Heart left ventricle (tissue), 16 donors: Measurements from ENCODE around the gene HIPK1. TPM values are rescaled to one million over a fixed set of nuclear protein-coding genes. Genes with fewer than 3 reads are reported as not detected.

Source experiments
- ATAC-seq, 4 donors: fragments of 200-7000 bp; cut with Tn5 transposase; one replicate each; pipeline ENCODE4 v1.9.1; 2020 to 2022; ENCODE audit warnings: moderate library complexity in 4 of 4, mild to moderate bottlenecking in 3 of 4, moderate number of reproducible peaks in 1 of 4
- DNase-seq, 5 donors: peaks; one replicate each; pipeline ENCODE4 v3.0.0-alpha.2; 2020
- H3K27ac ChIP-seq, 12 donors: fragments of 200-600 bp; sonication (generic) in 4 of 12; one replicate each; pipeline versions ENCODE4 v1.5.0 to v1.8.0; 2016 to 2022; ENCODE audit warnings: mild to moderate bottlenecking in 2 of 12
- H3K27me3 ChIP-seq, 9 donors: fragments of 200-600 bp; sonication (generic) in 2 of 9; one replicate each; pipeline versions ENCODE4 v1.5.1 to v1.8.0; 2016 to 2022; ENCODE audit warnings: mild to moderate bottlenecking in 3 of 9
- H3K36me3 ChIP-seq, 9 donors: fragments of 200-600 bp; sonication (generic) in 2 of 9; one replicate each; pipeline versions ENCODE4 v1.5.0 to v1.8.0; 2018 to 2022; ENCODE audit warnings: mild to moderate bottlenecking in 2 of 9
- H3K4me1 ChIP-seq, 12 donors: fragments of 200-600 bp; sonication (generic) in 4 of 12; one replicate each; pipeline versions ENCODE4 v1.5.0 to v1.8.0; 2016 to 2022; ENCODE audit warnings: mild to moderate bottlenecking in 3 of 12
- H3K4me3 ChIP-seq, 12 donors: fragments of 200-600 bp; sonication (generic) in 4 of 12; one replicate each; pipeline versions ENCODE4 v1.5.0 to v1.8.0; 2017 to 2022; ENCODE audit warnings: mild to moderate bottlenecking in 9 of 12, moderate library complexity in 4 of 12
- H3K9me3 ChIP-seq, 12 donors: fragments of 200-600 bp; sonication (generic) in 4 of 12; one replicate each; pipeline versions ENCODE4 v1.5.0 to v1.8.0; 2016 to 2022; ENCODE audit warnings: mild to moderate bottlenecking in 1 of 12
- POLR2A ChIP-seq, 2 donors: fragments of 450-650 bp; IDR thresholded peaks; one replicate each; pipeline ENCODE4 v1.6.1; 2017; ENCODE audit warnings: antibody characterized with exemption in 2 of 2, mild to moderate bottlenecking in 2 of 2, moderate library complexity in 2 of 2
- WGBS, 4 donors: extraction: QIAGEN DNeasy Blood & Tissue Kit in 2 of 4; methylation state at CpG; one replicate each; pipeline versions ENCODE4 v1.1.5 to v1.1.7; 2013 to 2018; 5-methylcytosine and 5-hydroxymethylcytosine counted together
- intact Hi-C, 10 donors: fragments of 100-400 bp; cut with DNase I; formaldehyde crosslinking; loops; one replicate each; pipeline versions ENCODE4 v1.11.1 to v1.14.2; 2022
- polyA plus RNA-seq, 2 donors: library from polyadenylated mRNA; stranded (reverse); fragments of 200-250 nt; gene quantifications; one replicate each; pipeline ENCODE4 v1.2.3, GENCODE V29; 2013
- total RNA-seq, 9 donors: library from RNA; depleted of rRNA in 2 of 9; stranded (reverse); fragments of >200 nt in 2 of 9; fragmentation: NEBNext Ultra II Directional in 3 of 9; extraction: Animal tissue kit (Norgen Biotek cat#: 25700) in 3 of 9; gene quantifications; one replicate each; pipeline versions ENCODE4 v1.1.0 to v1.2.4, GENCODE V29; 2016 to 2023
- TF ChIP-seq, protein P1 (sequence below), 12 donors: fragments of 200-600 bp; sonication (generic) in 4 of 12; IDR thresholded peaks; one replicate each; pipeline versions ENCODE4 v1.5.0 to v1.8.0; 2018 to 2022; ENCODE audit warnings: antibody characterized with exemption in 12 of 12, mild to moderate bottlenecking in 5 of 12
- donor health status: ischemic (EF 13 %, LVEDD 7.1; RV severe dilation, severe dysfunction).
- donor health status: healthy with polysubstance abuse.
- donor health status: DM: no; HTN: yes; CAD: no.
- donor health status: DM: no; HTN: no; CAD: no.
- donor health status: ischemic (EF 25% LVEDD 6.9; RV normal size, moderate dysfunction).
- donor health status: ischemic (EF 25% LVEDD 5.7; RV mildly dilated, moderate dysfunction).
- donor health status: healthy.
- donor health status: DM: yes; HTN: yes; CAD: no.
- donor health status: ischemic (EF 35%, LVEDD 5.7; RV mildly dilated, moderate dysfunction).
- donor health status: nonischemic (EF 11% LVEDD 7.7; RV severe dilation, severe dysfunction).
- donor health status: DM: yes; HTN: yes; CAD: no.
- donor health status: PGD.
- donor health status: ischemic (EF 29% LVEDD 5.4; RV normal size, mild dysfunction).
- donor health status: nonischemic (EF 23%, LVEDD 6.1; RV moderate dilation, normal function).

The HIPK1 gene
- total and polyA plus RNA-seq, 11 donors: 7.0 to 102 (median 52.4) TPM

DNA sequence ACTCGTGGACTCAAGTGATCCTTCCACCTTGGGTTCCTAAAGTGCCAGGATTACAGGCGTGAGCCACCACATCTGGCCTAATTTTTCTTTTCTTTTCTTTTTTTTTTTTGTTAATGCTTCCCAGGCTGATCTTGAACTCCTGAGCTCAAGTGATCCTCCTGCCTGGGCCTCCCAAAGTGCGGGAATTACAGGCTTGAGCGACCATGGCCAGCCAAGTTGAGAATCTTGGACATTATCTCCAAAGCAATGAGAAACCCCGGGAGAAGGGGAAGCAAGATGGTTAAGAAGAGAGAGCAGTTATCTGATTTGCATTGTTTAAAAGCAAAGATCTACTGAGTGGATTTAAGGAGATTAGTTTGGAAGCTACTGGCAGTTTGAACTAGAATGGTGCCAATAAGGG lies 9.1 kb downstream of the HIPK1 start:
- intact Hi-C loops: no loop called here
- WGBS, 4 donors: 68 to 83% (median 77%) methylated on average over 5 of the region's 5 CpGs
- ATAC-seq: no peak

DNA sequence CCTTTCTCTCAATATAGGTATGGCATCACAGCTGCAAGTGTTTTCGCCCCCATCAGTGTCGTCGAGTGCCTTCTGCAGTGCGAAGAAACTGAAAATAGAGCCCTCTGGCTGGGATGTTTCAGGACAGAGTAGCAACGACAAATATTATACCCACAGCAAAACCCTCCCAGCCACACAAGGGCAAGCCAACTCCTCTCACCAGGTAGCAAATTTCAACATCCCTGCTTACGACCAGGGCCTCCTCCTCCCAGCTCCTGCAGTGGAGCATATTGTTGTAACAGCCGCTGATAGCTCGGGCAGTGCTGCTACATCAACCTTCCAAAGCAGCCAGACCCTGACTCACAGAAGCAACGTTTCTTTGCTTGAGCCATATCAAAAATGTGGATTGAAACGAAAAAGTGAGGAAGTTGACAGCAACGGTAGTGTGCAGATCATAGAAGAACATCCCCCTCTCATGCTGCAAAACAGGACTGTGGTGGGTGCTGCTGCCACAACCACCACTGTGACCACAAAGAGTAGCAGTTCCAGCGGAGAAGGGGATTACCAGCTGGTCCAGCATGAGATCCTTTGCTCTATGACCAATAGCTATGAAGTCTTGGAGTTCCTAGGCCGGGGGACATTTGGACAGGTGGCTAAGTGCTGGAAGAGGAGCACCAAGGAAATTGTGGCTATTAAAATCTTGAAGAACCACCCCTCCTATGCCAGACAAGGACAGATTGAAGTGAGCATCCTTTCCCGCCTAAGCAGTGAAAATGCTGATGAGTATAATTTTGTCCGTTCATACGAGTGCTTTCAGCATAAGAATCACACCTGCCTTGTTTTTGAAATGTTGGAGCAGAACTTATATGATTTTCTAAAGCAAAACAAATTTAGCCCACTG lies 11.5 kb downstream of the HIPK1 start:
- intact Hi-C loops: no loop called here
- 71 to 79% (median 75%) methylated on average over 15 to 16 of the region's 16 CpGs for WGBS, 4 donors
- H3K4me1 ChIP-seq: peaks cover 0 to 52% (median 3%) of the 10 kb centered on the region in 12 donors
- TF ChIP-seq, protein P1, sequence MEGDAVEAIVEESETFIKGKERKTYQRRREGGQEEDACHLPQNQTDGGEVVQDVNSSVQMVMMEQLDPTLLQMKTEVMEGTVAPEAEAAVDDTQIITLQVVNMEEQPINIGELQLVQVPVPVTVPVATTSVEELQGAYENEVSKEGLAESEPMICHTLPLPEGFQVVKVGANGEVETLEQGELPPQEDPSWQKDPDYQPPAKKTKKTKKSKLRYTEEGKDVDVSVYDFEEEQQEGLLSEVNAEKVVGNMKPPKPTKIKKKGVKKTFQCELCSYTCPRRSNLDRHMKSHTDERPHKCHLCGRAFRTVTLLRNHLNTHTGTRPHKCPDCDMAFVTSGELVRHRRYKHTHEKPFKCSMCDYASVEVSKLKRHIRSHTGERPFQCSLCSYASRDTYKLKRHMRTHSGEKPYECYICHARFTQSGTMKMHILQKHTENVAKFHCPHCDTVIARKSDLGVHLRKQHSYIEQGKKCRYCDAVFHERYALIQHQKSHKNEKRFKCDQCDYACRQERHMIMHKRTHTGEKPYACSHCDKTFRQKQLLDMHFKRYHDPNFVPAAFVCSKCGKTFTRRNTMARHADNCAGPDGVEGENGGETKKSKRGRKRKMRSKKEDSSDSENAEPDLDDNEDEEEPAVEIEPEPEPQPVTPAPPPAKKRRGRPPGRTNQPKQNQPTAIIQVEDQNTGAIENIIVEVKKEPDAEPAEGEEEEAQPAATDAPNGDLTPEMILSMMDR (IDR thresholded peaks at IDR 0.05): no peak
- TF ChIP-seq POLR2A (IDR thresholded peaks at IDR 0.05): no peak
- peak in 2 of 4 donors; percentile 32 to 40 for ATAC-seq
- peaks cover 0 to 7% (median 0%) of the 10 kb centered on the region in 12 donors for H3K9me3 ChIP-seq
- H3K4me3 ChIP-seq: no peak overlapping the region
- H3K27ac ChIP-seq: peak overlapping the region in 1 of 12 donors; percentile 33
- no peak for DNase-seq
- H3K36me3 ChIP-seq: peaks cover 0 to 41% (median 31%) of the 10 kb centered on the region in 9 donors
- no peaks in the 10 kb centered on the region for H3K27me3 ChIP-seq

More for the DNA sequence above, 9.1 kb downstream of the HIPK1 start:
- Histone ChIP-seq H3K27me3 (no peaks in the 10 kb centered on the region), H3K4me1 (peaks cover 0 to 75% (median 14%) of the 10 kb centered on the region in 12 donors), H3K9me3 (peaks cover 0 to 4% (median 0%) of the 10 kb centered on the region in 12 donors), H3K36me3 (peaks cover 0 to 31% (median 22%) of the 10 kb centered on the region in 9 donors), H3K4me3 (no peak overlapping the region), H3K27ac (no peak overlapping the region)
- no peak for DNase-seq
- TF ChIP-seq, protein P1 (IDR thresholded peaks at IDR 0.05): no peak
- no peak for TF ChIP-seq POLR2A (IDR thresholded peaks at IDR 0.05)

DNA sequence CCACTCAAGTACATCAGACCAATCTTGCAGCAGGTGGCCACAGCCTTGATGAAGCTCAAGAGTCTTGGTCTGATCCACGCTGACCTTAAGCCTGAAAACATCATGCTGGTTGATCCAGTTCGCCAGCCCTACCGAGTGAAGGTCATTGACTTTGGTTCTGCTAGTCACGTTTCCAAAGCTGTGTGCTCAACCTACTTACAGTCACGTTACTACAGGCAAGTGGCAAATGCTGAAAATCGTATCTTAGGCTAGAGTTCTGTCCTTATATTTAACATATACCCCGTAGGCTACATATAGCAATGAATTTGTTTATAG lies 12.1 kb downstream of the HIPK1 start:
- peaks cover 0 to 50% (median 7%) of the 10 kb centered on the region in 12 donors for H3K4me1 ChIP-seq
- TF ChIP-seq, protein P1 (IDR thresholded peaks at IDR 0.05): no peak
- TF ChIP-seq POLR2A (IDR thresholded peaks at IDR 0.05): no peak
- H3K9me3 ChIP-seq: peaks cover 0 to 8% (median 0%) of the 10 kb centered on the region in 12 donors
- H3K36me3 ChIP-seq: peaks cover 0 to 41% (median 31%) of the 10 kb centered on the region in 9 donors
- H3K4me3 ChIP-seq: no peak overlapping the region
- ATAC-seq (no peak), DNase-seq (no peak)
- no peak overlapping the region for H3K27ac ChIP-seq
- WGBS, 4 donors: 78 to 85% (median 83%) methylated on average over 7 of the region's 7 CpGs
- H3K27me3 ChIP-seq: no peaks in the 10 kb centered on the region
- intact Hi-C loops: no loop called here

DNA sequence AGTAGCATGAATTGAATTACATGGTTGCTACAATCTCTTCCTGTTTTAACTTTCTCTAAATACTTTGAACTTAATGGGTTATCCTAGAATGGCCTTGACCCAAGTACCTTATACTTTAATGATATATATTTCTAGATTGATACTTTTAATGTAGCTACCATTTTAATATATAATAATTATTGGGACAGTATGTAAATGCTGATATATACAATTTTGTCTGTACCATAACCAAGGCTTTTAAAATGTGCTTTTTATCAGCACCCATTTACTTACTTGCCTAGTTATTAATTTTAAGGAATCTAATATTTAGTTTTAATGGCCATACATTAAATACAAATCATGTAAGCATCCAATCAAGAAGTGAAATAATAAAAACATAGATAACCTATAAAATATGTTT lies 13.4 kb downstream of the HIPK1 start:
- H3K36me3 ChIP-seq: peaks cover 0 to 41% (median 31%) of the 10 kb centered on the region in 9 donors
- intact Hi-C loops: no loop called here

More for the DNA sequence above, 13.4 kb downstream of the HIPK1 start:
- ATAC-seq (no peak), DNase-seq (no peak)
- peaks cover 0 to 50% (median 20%) of the 10 kb centered on the region in 12 donors for H3K4me1 ChIP-seq
- no peak overlapping the region for H3K27ac ChIP-seq
- H3K4me3 ChIP-seq: no peak overlapping the region
- H3K9me3 ChIP-seq: peaks cover 0 to 8% (median 0%) of the 10 kb centered on the region in 12 donors
- TF ChIP-seq, protein P1 (IDR thresholded peaks at IDR 0.05): no peak
- TF ChIP-seq POLR2A (IDR thresholded peaks at IDR 0.05): no peak
- H3K27me3 ChIP-seq: no peaks in the 10 kb centered on the region
